Natural killer cell (primary cell): ENCODE data around the gene GNG4. TPM values are rescaled to one million over a fixed set of nuclear protein-coding genes. Genes with fewer than 3 reads are reported as not detected.
"Not testable (repeated sequence)": the region's sequence is repeated elsewhere in the genome, so short reads cannot be mapped to it uniquely, and the experiment has no call there.

ENCODE experiments used
- ATAC-seq, 3 donors: fragments of 150-1000 bp in 2 of 3; fragments of 200-7000 bp in 1 of 3; cut with Tn5 transposase; 1 replicate in 1 of 3; 2 replicates in 2 of 3; pipeline ENCODE4 v1.10.0; 2021; ENCODE audit warnings: mild to moderate bottlenecking in 2 of 3, moderate library complexity in 2 of 3
- DNase-seq, 2 donors: peaks; one replicate each; pipeline versions ENCODE4 v3.0.0 to v3.0.0-alpha.2; 2013 to 2021; ENCODE audit warnings: mixed read lengths in 1 of 2
- H3K27ac ChIP-seq: one replicate; pipeline ENCODE4 v1.5.1; 2013; ENCODE audit warnings: mild to moderate bottlenecking, low read length
- H3K27me3 ChIP-seq: one replicate; pipeline ENCODE4 v1.6.1; 2013; ENCODE audit warnings: low read length; ENCODE audit not compliant: control insufficient read depth, insufficient read depth
- H3K36me3 ChIP-seq: one replicate; pipeline ENCODE4 v1.6.1; 2013; ENCODE audit warnings: low read length; ENCODE audit not compliant: control insufficient read depth, insufficient read depth
- H3K4me1 ChIP-seq: one replicate; pipeline ENCODE4 v1.6.1; 2013; ENCODE audit warnings: low read length; ENCODE audit not compliant: control insufficient read depth, insufficient read depth
- H3K4me3 ChIP-seq: one replicate; pipeline ENCODE4 v1.5.1; 2013; ENCODE audit warnings: low read length
- H3K9me3 ChIP-seq: one replicate; pipeline ENCODE4 v1.6.1; 2013; ENCODE audit warnings: low read length; ENCODE audit not compliant: control insufficient read depth, insufficient read depth
- H3K27ac Mint-ChIP-seq, 2 donors: one replicate each; pipeline ENCODE4 v1.8.0; 2022; ENCODE audit warnings: mild to moderate bottlenecking in 2 of 2, mixed read lengths in 2 of 2, moderate library complexity in 1 of 2
- H3K27me3 Mint-ChIP-seq, 2 donors: one replicate each; pipeline ENCODE4 v1.8.0; 2022; ENCODE audit warnings: low read depth in 2 of 2, mixed read lengths in 2 of 2
- H3K36me3 Mint-ChIP-seq: one replicate; pipeline ENCODE4 v1.8.0; 2022; ENCODE audit warnings: mixed read lengths
- H3K4me1 Mint-ChIP-seq, 2 donors: one replicate each; pipeline ENCODE4 v1.8.0; 2022; ENCODE audit warnings: mixed read lengths in 2 of 2
- H3K4me3 Mint-ChIP-seq: one replicate; pipeline ENCODE4 v1.8.0; 2022; ENCODE audit warnings: mild to moderate bottlenecking, moderate library complexity, mixed read lengths
- H3K9me3 Mint-ChIP-seq, 2 donors: one replicate each; pipeline ENCODE4 v1.8.0; 2022; ENCODE audit warnings: mixed read lengths in 2 of 2
- WGBS: methylation state at CpG from one replicate; pipeline ENCODE4 v1.1.7; 2013; ENCODE audit warnings: missing lambda C conversion rate; ENCODE audit not compliant: insufficient coverage; 5-methylcytosine and 5-hydroxymethylcytosine counted together
- intact Hi-C: fragments of 100-400 bp; cut with micrococcal nuclease; formaldehyde crosslinking; loops from one replicate; pipeline ENCODE4 v1.14.2; 2022
- total RNA-seq, 4 donors: library from RNA; stranded (reverse); fragments of 120-200 nt in 1 of 4; gene quantifications; one replicate each; pipeline versions ENCODE4 v1.2.3 to v1.2.4, GENCODE V29; 2013 to 2022
- TF ChIP-seq, protein P1 (sequence below): fragments of 200-600 bp; IDR thresholded peaks from one replicate; pipeline ENCODE4 v1.8.0; 2022; ENCODE audit warnings: antibody characterized with exemption

Gene GNG4
- total RNA-seq, 3 donors from 2014 or later (not counting 1 experiment from before 2014, with no cell fraction given), result 0.07 to 0.12 TPM; not detected in 1

DNA sequence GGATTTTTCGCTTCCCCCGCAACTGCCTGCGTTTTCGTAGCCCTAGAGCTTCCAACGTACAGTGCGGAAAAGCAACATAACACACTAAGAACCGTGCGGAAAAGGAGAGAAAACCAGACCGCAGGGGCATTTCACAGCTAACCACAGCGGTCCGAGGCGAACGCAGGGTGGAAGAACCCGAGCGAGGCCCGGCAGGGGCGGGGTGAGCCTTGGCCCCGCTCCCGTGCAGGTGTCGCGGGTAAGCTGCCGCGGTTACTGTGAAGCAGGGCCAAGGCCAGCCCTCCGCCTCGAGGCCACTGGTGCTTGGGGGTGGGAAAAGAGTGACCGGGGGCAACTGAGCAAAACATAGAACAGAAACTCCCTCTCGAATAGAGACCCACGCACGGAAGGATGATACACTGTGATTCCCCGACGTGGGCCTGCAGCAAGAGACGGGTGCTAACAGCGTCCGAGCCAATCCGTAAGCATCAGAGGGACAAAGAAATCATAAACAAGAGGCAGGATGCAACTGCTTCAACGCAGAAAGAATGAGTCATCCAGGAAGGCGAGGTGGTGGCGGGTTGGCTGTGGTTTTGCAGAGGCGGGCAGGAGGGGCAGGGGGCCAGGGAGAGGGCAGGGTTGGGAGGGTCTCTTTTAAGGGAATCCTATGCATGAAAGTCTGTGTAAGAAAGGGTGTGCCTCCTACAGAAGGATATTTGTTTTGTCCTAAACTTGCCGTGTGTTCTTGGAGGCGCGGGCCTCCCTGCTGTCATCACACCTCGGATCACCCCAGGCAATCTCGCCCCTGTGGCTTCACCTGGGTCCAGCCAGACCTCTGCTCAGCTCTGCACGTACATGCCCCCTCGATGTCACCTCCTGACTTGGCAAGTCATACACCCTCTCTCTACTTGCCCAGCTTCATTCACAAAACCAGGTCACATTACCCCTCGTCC lies 7.3 kb downstream of the GNG4 start:
- intact Hi-C loops, result loop anchor here (1.0 kb wide), 3 partner anchors 55 to 225 kb away; no protein-coding TSS in a partner anchor
- H3K27ac Mint-ChIP-seq, result peak overlapping the region; percentile 89 to 95
- peak overlapping the region; percentile 35 for H3K4me3 ChIP-seq
- no peaks in the 10 kb centered on the region for H3K36me3 Mint-ChIP-seq
- no peaks in the 10 kb centered on the region for H3K36me3 ChIP-seq
- no peaks in the 10 kb centered on the region for H3K27me3 ChIP-seq
- peak overlapping the region; percentile 93 for H3K4me3 Mint-ChIP-seq
- TF ChIP-seq, protein P1, sequence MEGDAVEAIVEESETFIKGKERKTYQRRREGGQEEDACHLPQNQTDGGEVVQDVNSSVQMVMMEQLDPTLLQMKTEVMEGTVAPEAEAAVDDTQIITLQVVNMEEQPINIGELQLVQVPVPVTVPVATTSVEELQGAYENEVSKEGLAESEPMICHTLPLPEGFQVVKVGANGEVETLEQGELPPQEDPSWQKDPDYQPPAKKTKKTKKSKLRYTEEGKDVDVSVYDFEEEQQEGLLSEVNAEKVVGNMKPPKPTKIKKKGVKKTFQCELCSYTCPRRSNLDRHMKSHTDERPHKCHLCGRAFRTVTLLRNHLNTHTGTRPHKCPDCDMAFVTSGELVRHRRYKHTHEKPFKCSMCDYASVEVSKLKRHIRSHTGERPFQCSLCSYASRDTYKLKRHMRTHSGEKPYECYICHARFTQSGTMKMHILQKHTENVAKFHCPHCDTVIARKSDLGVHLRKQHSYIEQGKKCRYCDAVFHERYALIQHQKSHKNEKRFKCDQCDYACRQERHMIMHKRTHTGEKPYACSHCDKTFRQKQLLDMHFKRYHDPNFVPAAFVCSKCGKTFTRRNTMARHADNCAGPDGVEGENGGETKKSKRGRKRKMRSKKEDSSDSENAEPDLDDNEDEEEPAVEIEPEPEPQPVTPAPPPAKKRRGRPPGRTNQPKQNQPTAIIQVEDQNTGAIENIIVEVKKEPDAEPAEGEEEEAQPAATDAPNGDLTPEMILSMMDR, result no peak
- H3K27ac ChIP-seq, result peak overlapping the region; percentile 75
- H3K9me3 ChIP-seq, result no peaks in the 10 kb centered on the region
- ATAC-seq, result peak; percentile 82 to 89 (median 84)
- peaks cover 21 to 22% of the 10 kb centered on the region in 2 donors for H3K4me1 Mint-ChIP-seq
- peaks cover 30% of the 10 kb centered on the region for H3K4me1 ChIP-seq
- whole genome bisulfite sequencing, result 10% methylated on average over 47 of the region's 47 CpGs
- H3K27me3 Mint-ChIP-seq, result peaks cover 15 to 27% of the 10 kb centered on the region in 2 donors
- DNase-seq, result peak; percentile 74 to 86
- no peaks in the 10 kb centered on the region for H3K9me3 Mint-ChIP-seq

DNA sequence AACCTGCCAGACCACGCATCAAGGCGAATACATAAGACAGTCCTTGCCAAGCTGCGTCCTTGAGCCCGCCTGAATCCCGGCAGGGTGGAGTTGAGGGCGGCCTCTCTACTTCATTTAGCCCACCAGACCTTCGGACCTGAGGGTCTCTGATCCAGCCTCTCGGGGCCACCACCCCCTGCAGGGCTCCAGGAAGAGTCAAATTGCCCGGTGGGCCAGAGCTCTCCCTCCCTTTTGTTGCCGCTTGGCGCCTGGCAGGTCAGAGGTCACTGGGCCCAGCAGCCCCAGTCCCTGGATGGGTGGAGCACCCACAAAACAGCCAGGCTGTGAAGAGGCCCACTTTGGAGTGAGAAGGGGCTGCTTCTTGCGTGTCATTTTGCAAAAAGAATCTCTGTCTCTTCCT lies 9.0 kb downstream of the GNG4 start:
- no peak overlapping the region for H3K4me3 Mint-ChIP-seq
- H3K9me3 ChIP-seq, result no peaks in the 10 kb centered on the region
- intact Hi-C loops, result no loop called here
- H3K4me1 Mint-ChIP-seq, result peaks cover 21 to 22% of the 10 kb centered on the region in 2 donors
- TF ChIP-seq, protein P1, result no peak
- no peaks in the 10 kb centered on the region for H3K27me3 ChIP-seq
- peaks cover 3 to 12% of the 10 kb centered on the region in 2 donors for H3K27me3 Mint-ChIP-seq
- ATAC-seq (no peak), DNase-seq (no peak)
- no peaks in the 10 kb centered on the region for H3K36me3 ChIP-seq
- H3K4me3 ChIP-seq, result no peak overlapping the region
- no peak overlapping the region for H3K27ac Mint-ChIP-seq
- no peaks in the 10 kb centered on the region for H3K9me3 Mint-ChIP-seq
- no peaks in the 10 kb centered on the region for H3K36me3 Mint-ChIP-seq
- peaks cover 30% of the 10 kb centered on the region for H3K4me1 ChIP-seq
- WGBS, result 96% methylated on average over 11 of the region's 12 CpGs
- H3K27ac ChIP-seq, result no peak overlapping the region

DNA sequence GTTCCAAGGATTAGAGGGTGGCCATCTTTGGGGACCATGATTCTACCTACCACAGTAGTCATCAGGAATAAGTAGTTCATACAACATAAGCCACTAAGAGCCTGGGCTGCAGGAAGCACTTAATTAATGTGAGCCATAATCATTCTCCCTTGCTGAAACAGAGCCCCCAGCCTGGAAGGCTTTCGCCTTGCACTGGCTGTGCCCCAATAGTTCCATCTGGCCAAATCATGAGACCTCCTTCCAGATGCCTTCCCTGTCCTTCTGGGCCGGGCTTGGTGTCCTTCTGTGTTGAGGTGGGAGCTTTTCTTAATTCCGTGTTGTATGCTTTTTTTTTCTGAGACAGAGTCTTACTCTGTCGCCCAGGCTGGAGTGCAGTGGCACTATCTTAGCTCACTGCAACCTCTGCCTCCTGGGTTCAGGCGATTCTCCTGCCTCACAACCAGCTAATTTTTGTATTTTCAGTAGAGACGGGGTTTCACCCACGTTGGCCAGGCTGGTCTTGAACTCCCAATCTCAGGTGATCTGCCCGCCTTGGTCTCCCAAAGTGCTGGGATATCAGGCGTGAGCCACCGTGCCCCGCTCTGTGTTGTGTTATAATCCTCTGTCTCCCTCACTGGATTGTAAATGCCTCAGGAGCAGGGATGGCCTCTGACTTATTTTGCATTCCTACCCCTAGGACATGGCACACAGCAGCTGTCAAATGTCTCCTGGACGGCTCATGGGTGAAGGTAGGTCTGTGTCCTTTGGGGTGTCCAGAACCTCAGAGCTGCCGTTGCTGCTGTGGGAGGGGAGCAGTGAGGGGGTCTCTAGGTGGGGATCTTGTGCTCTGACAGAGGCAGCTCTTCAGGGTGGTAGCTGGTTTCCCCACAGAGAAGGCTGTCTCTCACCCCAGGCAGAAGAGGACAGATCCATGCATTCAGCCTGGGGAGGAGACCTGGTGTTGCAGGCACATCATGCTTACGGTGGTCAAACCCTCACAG lies 10.1 kb downstream of the GNG4 start:
- intact Hi-C loops, result no loop called here
- Histone ChIP-seq H3K4me1 (peaks cover 30% of the 10 kb centered on the region), H3K27ac (no peak overlapping the region), H3K36me3 (no peaks in the 10 kb centered on the region), H3K9me3 (no peaks in the 10 kb centered on the region), H3K27me3 (no peaks in the 10 kb centered on the region), H3K4me3 (no peak overlapping the region)
- 85% methylated on average over 14 of the region's 14 CpGs for whole genome bisulfite sequencing
- ATAC-seq (no peak), DNase-seq (no peak)
- Mint-ChIP-seq H3K27me3 (peaks cover 3 to 12% of the 10 kb centered on the region in 2 donors), H3K9me3 (no peaks in the 10 kb centered on the region), H3K27ac (peak overlapping the region in 1 of 2 donors; percentile 61), H3K4me3 (peak overlapping the region; percentile 42), H3K4me1 (peaks cover 21 to 22% of the 10 kb centered on the region in 2 donors), H3K36me3 (no peaks in the 10 kb centered on the region)
- TF ChIP-seq, protein P1, result no peak

DNA sequence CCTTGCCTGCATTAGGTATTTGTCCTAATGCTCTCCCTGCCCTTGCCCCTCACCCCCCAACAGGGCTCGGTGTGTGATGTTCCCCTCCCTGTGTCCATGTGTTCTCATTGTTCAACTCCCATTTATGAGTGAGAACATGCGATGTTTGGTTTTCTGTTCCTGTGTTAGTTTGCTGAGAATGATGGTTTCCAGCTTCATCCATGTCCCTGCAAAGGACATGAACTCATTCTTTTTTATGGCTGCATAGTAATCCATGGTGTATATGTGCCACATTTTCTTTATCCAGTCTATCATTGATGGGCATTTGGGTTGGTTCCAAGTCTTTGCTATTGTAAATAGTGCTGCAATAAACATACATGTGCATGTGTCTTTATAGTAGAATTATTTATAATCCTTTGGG lies 11.0 kb downstream of the GNG4 start:
- peaks cover 3 to 11% of the 10 kb centered on the region in 2 donors for H3K27me3 Mint-ChIP-seq
- WGBS, result 86% methylated on average over 1 of the region's 2 CpGs
- DNase-seq, H3K9me3 ChIP-seq, H3K27ac ChIP-seq, H3K9me3 Mint-ChIP-seq, H3K27me3 ChIP-seq, H3K4me3 Mint-ChIP-seq, H3K4me3 ChIP-seq, intact Hi-C loops, H3K36me3 ChIP-seq, ATAC-seq, H3K27ac Mint-ChIP-seq, H3K36me3 Mint-ChIP-seq: not testable (repeated sequence)
- peaks cover 21% of the 10 kb centered on the region in 2 donors for H3K4me1 Mint-ChIP-seq
- H3K4me1 ChIP-seq, result peaks cover 30% of the 10 kb centered on the region
